T1000 (cell line): ENCODE data around the gene IFIT3.

Experiments used
- DNase-seq: peaks from one replicate; lab custom pipeline; 2025; ENCODE audit warnings: mixed read lengths; lab: John Stamatoyannopoulos, UW

IFIT3 gene

DNA sequence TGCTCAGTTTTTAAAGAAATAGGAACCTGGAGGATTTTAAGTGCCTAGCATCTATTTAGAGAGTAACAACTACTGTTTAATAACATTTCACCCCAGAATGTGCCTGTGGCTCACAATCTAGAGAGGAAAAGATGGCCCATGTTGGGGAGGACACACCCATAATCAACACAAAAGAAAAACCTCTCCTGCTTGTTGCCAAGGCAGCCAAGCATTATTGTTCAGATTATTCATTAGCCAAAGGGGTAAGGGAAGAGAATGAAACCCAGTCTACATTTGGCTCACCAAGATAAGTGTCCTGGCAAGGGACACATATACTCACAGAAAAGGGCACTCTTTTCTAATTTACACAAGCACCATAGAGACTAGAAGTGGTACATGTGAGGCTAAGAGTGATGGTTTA is 32.4 kb downstream of the IFIT3 start:
- no peak for DNase-seq

- no peak for DNase-seq
These were observed 35.1 kb downstream of the IFIT3 start for GRCh38 chr10:89362929-89363328.

DNA sequence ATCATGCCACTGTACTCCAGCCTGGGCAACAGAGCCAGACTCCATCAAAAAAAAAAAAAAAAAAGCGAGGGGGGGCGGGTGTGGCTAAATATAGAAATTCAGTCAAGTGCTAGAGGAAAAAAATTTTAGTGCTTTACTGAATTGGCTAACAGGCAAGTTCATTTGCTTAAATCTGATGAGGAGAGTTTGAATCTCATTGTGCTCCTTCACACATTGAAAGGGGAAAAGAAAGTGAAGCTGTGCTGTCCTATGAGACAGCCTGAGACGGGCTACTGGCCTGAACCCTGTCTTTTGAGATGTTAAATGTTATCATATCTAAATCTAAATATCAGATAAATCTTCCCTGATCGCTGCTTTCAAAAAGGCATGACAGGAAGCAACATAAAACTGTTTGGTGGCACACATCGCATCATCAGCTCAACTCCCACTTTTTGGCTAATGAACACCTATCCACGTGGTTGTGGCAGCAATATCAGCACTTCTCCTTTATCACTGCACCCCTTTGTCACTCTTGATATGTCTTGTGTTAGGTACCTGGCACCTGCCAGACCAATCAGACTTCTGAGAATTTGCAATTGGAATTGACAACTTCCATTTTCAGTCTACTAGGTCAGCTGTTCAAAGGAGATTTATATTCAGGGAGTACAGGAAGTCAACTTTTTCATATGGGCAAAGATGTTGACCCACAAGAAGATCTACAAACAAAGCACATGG is 36.1 kb downstream of the IFIT3 start:
- DNase-seq, result no peak

- DNase-seq, result no peak
These were observed 36.7 kb downstream of the IFIT3 start for GRCh38 chr10:89364531-89364930.

DNA sequence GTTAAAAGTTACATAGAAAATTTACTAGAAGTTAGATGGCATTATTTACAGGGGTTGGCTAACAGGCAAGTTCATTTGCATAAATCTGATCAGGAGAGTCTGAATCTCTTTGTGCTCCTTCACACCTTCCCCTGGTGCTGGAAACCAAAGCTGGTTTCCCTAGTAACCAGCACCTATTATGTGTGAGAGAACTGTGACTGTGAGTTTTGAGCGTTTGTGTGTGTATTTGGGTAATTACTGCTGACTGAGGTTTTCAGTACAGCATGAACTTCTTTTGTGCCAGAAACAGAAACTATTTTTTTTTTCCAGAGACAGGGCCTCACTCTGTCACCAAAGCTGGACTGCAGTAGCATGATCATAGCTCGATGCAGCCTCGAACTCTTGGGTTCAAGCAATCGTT is 39.7 kb downstream of the IFIT3 start:
- no peak for DNase-seq

DNA sequence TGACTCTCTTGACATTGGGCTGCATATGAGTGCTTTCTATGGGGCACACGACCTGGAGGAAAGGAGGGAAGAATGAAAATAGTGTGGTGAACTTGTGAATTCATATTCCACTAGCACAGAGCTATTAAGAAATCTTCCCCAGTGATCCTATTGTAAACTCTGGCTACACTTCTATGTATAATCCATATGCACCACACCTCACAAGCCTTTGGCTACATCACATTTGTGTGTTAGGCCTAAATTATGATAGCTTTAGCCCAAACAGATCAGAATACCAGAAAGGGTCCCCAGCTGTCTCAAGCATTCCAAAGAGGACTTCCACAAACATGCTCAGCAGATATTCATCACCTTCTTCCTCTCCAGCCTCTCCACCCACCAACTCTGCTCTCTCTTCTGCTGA is 40.3 kb downstream of the IFIT3 start:
- no peak for DNase-seq

DNA sequence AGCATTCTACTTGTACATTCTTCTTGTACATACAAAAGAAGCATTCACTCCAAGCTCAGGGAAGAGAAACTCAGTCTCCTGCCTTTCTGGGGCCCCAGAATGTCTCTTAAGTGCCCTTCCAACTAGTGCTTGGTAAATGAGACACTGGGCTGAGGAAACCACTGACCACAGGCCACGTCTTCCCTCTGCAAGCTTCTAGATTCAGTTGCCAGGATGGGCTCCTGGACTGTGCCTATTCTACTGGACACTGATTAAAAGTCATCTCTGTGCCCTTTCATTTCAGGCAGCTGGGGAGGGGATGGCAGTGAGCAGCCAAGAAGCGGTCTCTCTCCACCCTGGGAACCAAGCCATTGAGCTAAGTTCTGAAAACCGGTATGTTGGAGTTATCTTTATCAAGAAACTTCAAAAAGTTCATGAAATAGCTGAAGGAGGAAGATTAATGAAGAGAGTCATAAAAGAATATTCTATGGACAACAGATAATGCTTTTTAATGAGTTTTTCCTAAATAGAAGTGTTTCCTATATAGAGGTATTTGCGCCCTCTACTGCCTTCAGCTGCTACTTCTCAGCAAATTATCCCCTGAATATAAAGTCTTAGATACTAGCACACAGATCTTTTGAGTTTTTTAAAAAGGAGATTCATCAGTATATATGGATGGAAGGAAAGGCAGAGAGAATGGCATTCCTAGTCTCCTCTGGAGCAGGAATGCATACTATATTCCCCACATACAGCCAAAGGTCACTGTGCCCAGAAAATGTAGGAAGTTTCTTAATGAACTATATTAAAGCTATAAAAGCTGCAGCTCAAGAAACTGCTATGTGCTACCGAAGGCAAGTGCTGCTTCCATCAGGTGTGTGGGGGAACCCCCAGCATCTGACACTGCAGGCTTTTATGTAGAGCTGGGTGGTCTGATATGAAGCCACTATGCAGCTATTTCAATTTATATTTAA is 41.6 kb downstream of the IFIT3 start:
- no peak for DNase-seq

GRCh38 chr10:89371079-89371478 is 43.3 kb downstream of the IFIT3 start:
- DNase-seq, result no peak

DNA sequence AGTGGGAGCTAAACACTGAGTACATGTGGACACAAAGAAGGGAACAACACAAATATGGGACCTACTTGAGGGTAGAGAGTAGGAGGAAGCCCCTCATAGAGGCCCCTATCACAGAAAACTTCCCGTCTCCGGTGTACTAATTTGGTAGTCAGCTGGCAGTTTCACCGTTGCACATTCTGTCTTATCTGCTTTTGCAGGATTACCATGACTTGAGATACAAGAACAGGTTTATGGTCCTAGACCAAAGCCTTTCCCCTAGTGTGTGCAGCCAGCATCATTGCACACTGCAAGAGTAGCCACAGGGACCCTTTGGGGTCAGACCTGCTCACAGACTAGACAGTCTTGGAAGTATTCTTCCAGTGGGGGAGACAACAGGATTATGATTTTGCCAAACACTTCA is 44.2 kb downstream of the IFIT3 start:
- no peak for DNase-seq

DNA sequence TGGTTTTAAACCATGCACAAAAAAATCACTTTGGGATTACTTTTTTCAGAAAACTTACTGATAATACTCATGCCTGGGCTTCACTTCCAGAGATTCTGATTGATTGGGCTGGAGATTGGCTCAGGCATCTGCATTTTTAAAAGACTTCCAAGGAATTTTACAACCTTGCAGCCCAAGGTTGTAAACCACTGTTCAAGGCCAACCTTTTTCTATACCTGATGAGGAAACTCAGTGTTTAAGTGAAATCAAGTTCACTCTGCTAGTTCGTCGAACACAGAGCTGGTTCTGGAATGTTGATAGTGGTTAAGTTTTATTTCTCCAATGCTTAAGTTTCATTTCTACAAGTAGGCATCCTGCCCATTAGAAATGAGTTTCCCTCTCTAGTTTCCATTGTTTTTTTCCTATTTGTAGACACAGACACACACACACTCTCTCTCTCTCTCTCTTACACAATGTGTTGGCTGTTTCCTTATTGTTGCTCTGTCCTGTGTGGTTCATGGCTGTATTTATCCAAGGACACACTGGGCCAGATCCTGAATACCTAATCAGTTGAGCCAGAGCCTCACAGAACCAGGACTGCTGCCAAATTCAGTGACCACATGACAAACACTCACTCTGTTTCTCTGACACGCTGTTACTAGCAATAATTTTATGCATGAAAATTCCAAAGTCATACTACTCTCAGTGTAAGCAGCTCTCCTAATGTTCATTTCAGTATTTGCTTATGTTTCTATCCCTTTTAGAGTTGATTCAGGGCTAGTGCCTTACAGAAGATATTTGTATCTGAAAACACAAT is 46.3 kb downstream of the IFIT3 start:
- peak; percentile 28 for DNase-seq

- no peak for DNase-seq
These were observed 46.9 kb downstream of the IFIT3 start for GRCh38 chr10:89374713-89375141.

- no peak for DNase-seq
These were observed 50.2 kb downstream of the IFIT3 start, which contains the start of gene IFIT1B for GRCh38 chr10:89377705-89378637. TSS of gene IFIT1B (plus strand) at chr10:89378056. CDS start at chr10:89378136, 80 bp downstream.

DNA sequence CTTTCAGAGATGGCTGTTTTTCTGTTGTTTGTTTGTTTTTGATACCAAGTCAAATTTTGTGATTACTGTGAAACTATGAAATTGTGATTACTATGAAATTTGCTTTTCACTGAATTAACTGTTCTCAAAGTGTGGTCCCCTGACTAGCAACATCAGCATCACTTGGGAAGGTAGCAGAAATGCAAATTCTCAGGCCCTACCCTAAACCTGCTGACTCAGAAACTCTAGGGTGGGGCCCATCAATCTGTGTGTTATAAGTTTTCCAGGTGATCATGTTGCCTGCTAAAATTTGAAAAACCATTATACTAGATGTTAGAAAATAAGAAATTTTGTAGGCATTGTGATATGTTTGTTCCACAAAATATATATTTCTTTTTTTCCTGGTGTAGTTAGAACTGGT is 51.3 kb downstream of the IFIT3 start:
- DNase-seq, result no peak

GRCh38 chr10:89382757-89383156 is 55.0 kb downstream of the IFIT3 start:
- no peak for DNase-seq

- no peak for DNase-seq
These were observed 56.9 kb downstream of the IFIT3 start for GRCh38 chr10:89384474-89385340.

DNA sequence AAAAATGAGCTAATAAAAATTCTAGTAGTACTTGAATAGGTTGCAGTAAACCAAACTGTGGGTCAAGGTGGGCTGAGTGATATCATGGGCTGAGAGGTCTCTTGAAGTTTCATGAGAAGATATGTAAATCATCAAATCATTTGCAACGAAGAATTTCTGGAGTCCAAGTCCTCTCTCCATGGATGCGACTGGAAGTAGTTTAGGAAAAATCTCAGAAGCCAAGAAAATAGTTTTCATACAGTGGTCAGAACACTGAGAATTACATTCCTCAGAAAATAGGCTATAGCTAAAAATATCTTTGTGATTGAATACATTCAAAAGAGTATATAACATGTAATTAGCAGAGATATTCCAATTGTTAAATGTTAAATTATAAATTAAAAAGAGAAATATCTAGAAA is 61.0 kb downstream of the IFIT3 start:
- no peak for DNase-seq

GRCh38 chr10:89389254-89389653 is 61.5 kb downstream of the IFIT3 start:
- DNase-seq, result no peak
